Purkinje cell (primary cell): Measurements from ENCODE around the gene ADAMTS18. TPM values are rescaled to one million over a fixed set of nuclear protein-coding genes. Genes with fewer than 3 reads are reported as not detected.

Experiments used
- polyA plus RNA-seq: library from polyadenylated mRNA; unstranded; fragments of >200 nt; fragmentation: Nextera tagmentation; gene quantifications from 2 replicates; pipeline ENCODE4 v1.2.1, GENCODE V29; 2014

Gene ADAMTS18
- polyA plus RNA-seq, result 0.56 and 1.5 TPM in 2 replicates

GRCh38 chr16:77434530-77435271, at the start of gene ADAMTS18:
Gene ADAMTS18 (minus strand): TSS chr16:77435034. CDS start chr16:77434695, 339 bp downstream.

Other genes with a start within 250 kb of the ADAMTS18 start
- 3.1 and 5.1 TPM in 2 replicates for gene MON1B, start 243.8 kb downstream of the ADAMTS18 start, polyA plus RNA-seq
- gene SYCE1L, start 235.6 kb downstream of the ADAMTS18 start, polyA plus RNA-seq, result not detected in 2 replicates